SU-DHL-6 (cell line): Measurements from ENCODE around the gene RBBP5.

Experiments
- EZH2phosphoT487 ChIP-seq: fragments of 200-600 bp; sonication (generic), shearing (Covaris generic); conservative IDR thresholded peaks from 2 replicates; pipeline ENCODE4 v1.6.1; 2018; ENCODE audit warnings: mild to moderate bottlenecking, antibody characterized with exemption, low read length, moderate library complexity, mixed read lengths
- TF ChIP-seq, protein P1 (sequence below): fragments of 200-600 bp; sonication (generic); IDR thresholded peaks from one replicate; pipeline ENCODE4 v1.5.1; 2017; ENCODE audit warnings: antibody characterized with exemption, mild to moderate bottlenecking, low read length, moderate library complexity; ENCODE audit not compliant: insufficient read depth, poor library complexity, severe bottlenecking

DNA sequence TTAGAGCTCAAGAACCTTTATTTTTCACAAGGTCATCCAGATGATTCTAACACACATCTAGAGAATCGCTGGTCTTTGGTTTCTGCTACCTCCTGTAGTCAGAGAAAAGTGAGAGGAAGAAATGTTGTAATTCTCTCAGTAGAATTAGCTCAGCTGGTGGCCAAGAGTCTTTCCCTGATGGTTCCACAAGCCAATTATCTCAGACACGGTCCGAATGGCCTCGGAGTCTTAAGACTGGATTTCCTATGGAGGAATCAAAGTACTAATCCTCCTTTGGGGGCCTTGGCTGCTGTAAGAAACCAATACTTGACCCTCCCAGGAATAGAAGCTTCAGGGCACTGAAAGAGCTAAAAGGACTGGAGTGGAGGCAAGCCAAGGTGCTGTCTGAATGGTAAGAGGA, 39.3 kb downstream of the RBBP5 start:
- TF ChIP-seq, protein P1, sequence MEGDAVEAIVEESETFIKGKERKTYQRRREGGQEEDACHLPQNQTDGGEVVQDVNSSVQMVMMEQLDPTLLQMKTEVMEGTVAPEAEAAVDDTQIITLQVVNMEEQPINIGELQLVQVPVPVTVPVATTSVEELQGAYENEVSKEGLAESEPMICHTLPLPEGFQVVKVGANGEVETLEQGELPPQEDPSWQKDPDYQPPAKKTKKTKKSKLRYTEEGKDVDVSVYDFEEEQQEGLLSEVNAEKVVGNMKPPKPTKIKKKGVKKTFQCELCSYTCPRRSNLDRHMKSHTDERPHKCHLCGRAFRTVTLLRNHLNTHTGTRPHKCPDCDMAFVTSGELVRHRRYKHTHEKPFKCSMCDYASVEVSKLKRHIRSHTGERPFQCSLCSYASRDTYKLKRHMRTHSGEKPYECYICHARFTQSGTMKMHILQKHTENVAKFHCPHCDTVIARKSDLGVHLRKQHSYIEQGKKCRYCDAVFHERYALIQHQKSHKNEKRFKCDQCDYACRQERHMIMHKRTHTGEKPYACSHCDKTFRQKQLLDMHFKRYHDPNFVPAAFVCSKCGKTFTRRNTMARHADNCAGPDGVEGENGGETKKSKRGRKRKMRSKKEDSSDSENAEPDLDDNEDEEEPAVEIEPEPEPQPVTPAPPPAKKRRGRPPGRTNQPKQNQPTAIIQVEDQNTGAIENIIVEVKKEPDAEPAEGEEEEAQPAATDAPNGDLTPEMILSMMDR: no peak
- TF ChIP-seq EZH2phosphoT487: no peak
